NCI-H460 (cell line): ENCODE results near the gene CLPTM1L. TPM values are rescaled to one million over a fixed set of nuclear protein-coding genes. Genes with fewer than 3 reads are reported as not detected.
"Not testable (repeated sequence)": the region's sequence is repeated elsewhere in the genome, so short reads cannot be mapped to it uniquely, and the experiment has no call there.

ENCODE experiments used
- DNase-seq: peaks from one replicate; pipeline ENCODE4 v3.0.0-alpha.2; 2016; ENCODE audit warnings: low read depth; ENCODE audit errors: extremely low read depth
- total RNA-seq: library from RNA; depleted of rRNA; stranded (reverse); fragments of >200 nt; shearing (Covaris generic); gene quantifications from 2 replicates; pipeline ENCODE4 v1.2.3, GENCODE V29; 2014

The CLPTM1L gene
- total RNA-seq, 1 experiment from 2014 or later, result 255 TPM

DNA sequence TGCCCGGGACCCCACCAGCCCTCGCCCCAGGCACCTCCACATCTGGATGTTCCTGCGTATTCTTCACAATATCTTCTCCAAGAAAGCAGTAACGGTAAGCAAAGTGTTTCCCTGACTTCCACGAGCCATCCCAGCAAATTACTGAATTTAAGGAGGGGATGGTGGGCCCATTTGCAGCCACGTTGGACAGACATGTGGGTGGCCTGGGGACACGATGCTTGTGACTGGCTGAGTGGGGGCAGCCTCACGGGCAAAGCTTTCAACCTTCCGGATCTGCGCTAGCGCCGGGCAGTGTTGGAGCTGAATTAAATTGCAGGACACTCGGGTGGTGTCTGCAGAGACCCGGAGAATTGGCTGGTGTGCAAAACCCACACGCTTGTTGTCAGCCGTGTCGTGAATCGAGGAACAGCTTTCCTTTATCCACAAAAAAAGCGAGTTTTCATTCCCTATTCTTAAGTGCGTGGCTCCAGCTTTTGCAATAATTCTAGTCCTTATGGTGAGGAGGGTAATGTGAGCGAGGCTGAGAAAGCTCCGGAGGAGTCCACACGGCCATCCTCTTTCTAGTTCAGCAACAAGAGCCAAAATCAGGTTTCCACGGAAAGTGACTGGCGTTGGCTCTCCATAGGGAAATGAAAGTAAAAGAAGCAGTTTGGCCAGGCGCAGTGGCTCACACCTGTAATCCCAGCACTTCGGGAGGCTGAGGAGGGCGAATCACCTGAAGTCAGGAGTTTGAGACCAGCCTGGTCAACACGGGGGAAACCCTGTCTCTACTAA is 17.5 kb upstream of the CLPTM1L start:
- no peak for DNase-seq

- DNase-seq, result no peak
Measured at GRCh38 chr5:1360861-1361260, 16.0 kb upstream of the CLPTM1L start.

GRCh38 chr5:1360367-1360766 is 15.5 kb upstream of the CLPTM1L start:
- DNase-seq, result not testable (repeated sequence)

GRCh38 chr5:1359713-1360112 is 14.8 kb upstream of the CLPTM1L start:
- no peak for DNase-seq

GRCh38 chr5:1359031-1359645 is 14.2 kb upstream of the CLPTM1L start:
- no peak for DNase-seq

- DNase-seq, result no peak
Measured at GRCh38 chr5:1358726-1359025, 13.8 kb upstream of the CLPTM1L start.

- DNase-seq, result no peak
Measured at GRCh38 chr5:1357946-1358725, 13.2 kb upstream of the CLPTM1L start.

GRCh38 chr5:1356873-1357787 is 12.2 kb upstream of the CLPTM1L start:
- DNase-seq, result no peak

DNA sequence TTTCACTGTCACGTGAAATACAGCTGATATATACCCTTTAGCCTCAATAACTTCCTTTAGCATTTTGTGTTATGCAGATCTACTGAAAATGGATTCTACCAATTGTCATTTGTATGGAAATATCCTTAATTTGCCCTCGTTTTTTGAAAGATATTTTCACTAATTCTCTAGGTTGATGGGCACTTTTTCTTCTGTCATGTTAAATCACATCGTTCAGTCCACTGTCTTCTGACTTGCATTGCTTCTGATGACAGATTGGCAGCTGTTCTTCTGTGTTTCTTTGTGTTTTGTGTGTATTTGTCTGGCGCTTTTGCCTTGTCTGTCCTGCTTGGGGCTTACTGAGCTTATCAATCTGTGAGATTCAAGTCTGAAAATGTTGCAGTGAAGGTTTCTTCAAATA is 9.7 kb upstream of the CLPTM1L start:
- DNase-seq, result no peak

DNA sequence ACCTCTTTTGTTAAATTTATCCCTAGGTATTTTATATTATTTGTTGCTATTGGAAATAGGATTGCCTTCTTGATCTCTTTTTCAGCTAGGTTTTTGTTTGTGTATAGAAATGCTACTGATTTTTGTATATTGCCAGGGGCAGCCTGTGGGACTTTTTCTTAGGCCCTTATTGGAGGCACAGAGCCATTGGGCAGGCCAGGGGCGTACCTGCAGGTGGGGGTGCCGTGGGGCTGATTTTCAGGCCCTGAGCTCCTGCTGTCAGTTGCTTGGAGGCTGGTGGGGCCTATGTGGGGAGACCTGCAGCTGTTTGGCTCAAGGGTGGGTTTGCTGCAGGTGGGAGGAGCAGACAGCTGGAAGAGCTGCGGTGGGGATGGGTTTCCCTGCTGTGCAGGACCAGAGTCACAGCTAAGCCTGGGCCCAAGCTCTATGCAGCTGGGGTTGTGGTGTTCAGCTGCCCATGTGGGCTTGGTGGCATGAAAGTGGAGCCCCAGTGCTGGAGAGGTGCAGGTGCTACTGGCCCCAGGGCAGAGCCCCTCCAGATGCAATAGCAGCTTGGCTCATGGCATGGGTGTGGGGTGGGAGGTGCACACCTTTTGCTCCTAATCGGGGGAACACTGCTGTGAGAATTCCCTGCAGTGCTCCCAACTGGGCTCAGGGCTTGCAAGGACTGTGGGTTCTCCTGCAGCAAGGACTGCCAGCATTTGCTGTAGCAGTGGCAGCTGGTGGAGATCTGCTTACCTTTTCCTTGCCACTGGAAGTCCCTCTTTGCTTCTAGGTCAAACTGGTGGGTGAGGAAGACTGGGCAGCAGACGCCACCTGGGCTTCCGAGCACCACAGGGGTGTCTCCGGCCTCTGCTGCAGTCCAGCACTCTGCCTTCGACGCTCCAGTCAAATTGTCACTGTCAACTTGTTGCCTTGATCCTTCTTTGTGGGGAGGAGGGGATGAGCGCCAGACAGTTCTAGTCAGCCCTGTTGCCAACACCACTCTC is 7.6 kb upstream of the CLPTM1L start:
- no peak for DNase-seq

DNA sequence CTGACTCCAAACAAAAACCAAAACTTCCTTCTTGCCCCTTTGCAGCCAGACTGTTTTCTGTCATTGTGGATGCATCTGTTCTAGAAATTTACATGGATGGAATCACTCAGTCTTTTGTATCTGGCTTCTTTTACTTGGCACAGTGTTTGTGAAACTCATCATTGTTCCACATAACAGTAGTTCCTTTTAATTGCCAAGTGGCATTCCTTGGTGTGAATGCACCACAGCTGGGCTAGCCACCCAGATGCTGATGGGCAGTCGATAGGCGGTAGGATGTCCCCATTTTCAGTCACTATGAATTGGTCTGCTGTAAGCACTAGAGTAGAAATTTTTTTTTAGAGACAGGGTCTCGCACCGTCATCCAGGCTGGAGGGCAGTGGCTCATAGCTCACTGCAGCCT is 6.3 kb upstream of the CLPTM1L start:
- DNase-seq, result no peak

- no peak for DNase-seq
Measured at GRCh38 chr5:1349246-1349645, 4.3 kb upstream of the CLPTM1L start.

DNA sequence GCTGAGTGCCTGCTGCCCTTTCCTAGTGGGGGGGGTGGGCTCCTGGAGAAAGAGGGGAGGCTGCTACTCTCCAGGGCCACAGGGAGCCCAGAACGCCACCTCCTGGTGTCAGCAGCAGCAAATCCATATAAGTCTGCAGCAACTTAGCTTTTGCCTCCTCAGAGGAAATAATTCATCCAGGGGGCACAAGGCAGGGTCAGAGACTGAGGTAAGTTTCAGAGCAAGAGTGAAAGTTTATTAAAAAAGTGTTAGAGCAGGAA is 4.0 kb upstream of the CLPTM1L start:
- no peak for DNase-seq

DNA sequence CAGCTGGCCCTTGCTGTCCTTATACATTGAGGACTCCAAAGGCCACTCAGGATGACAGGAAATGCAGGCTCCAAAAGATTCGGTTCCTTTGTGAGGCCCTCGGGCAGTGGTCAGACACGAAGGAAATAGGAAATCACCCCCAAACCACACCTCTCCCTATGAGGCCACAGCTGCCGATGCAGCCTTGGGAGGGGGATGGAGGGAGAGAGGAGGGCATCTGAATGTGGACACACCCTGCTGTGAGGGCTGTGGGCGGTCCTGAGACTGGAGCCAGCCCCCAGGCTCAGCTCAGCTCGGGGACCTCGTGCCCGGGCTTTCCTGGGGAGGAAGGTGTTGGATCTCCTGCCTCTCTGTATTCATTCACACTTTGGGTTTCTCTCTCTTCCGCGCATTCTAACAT is 2.7 kb upstream of the CLPTM1L start:
- no peak for DNase-seq

GRCh38 chr5:1346627-1347440 is 1.9 kb upstream of the CLPTM1L start:
- no peak for DNase-seq

- DNase-seq, result no peak
Measured at GRCh38 chr5:1345876-1346626, 1.2 kb upstream of the CLPTM1L start.

DNA sequence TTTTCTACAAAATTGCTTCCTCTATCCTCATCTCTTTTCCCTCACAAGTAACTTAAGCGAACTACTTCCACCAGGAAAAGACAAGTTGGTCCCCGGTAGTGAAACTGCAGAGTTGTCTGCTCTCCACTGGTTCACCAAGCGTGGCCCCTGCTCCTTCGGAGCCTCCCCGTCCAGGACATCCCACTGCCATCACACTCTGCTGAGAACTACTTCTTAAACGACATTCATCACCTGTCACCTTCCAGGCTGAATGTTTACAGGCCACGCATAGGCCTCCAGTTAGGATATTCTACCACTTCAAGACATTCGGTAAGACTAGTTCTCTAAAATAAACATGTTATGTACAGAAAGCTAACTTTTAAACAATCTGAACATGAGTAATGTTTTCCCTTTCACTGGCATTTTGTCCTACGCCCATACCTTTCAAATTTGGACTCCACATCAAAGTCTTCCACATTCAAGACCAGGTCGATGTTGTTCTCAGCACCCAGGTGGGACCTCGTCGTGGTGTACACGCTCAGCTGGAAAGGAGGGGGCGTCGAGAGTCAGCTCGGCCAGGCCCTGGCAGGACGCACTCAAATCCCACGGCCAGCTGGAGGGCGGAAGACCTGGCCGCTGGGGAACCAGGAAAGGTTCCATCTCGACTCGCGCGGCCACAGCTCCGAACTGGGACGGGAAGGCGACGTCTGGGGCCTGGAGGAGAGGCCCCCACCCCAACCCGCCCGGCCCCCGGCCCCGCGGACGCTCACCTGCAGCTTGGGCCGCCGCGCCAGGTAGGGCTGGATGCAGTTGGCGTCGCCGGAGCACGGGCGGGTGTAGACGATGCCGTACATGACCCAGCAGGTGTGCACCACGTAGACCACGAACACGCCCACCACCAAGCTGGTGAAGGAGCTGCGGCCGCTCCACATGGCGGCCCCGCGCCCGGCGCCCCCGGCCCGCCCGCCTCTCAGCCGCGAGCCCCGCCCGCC is 683 bp downstream of the CLPTM1L start:
- DNase-seq, result no peak
